Measurements from ENCODE around the gene SEH1L.
A peak's percentile ranks its signal among the peaks of the same experiment; 100 is the strongest.
"Not testable (repeated sequence)": the region's sequence is repeated elsewhere in the genome, so short reads cannot be mapped to it uniquely, and the experiment has no call there.

SEH1L gene

DNA sequence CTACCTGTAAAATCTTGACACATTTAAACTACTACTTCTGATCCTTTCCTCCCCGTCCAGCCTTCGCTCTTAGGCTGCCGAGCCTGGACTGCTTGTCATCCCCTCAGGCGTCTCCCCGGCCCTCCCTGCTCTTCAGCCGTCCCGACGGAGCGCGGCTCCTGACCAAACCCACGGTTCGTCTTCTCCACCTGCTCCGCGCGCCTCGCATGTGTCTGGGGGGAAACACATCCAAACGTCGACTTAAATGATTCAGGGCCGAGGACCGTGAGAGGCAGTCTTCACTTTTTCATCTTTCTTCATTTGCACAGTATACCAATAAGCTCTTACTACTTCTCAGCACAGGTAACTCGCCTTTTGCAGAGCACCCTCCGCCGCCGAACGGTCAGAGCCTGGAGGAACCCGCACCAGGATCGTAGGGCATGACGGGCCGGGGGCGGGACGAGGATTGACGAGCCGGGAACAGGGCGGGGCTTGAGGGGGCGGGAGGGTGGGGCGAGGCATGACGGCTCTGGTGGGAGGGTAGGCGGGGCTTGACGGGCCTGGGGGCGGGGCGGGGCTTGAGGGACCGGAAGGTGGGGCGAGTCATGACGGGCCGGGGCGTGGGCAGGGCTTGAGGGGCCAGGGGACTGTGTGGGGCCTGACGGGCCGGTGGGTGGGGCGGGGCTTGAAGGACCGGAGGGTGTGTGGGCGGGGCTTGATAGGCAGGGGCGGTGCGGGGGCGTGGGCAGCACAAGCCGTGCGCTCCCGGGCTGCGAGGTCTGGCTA lies at the start of gene SEH1L:
Gene SEH1L (plus strand): TSS at position 727 of the 765 bp plus-strand sequence. CDS start 111 bp downstream, outside the sequence.
- peak within 1 kb of the TSS; percentile 81 for H3K4me3 ChIP-seq (ENCODE audit: low read depth, low read length)
- no peak for TF ChIP-seq CTCF (IDR thresholded peaks at IDR 0.05; ENCODE audit: low read depth, low read length)
- peak; percentile 99 for DNase-seq (ENCODE audit: low read depth, low spot score)
- in situ Hi-C loops (cut with HindIII; ENCODE audit: low sequenced_read_pairs): no loop called here

- H3K4me3 ChIP-seq (ENCODE audit: low read depth, low read length); DNase-seq (ENCODE audit: low read depth, low spot score); in situ Hi-C loops (cut with HindIII; ENCODE audit: low sequenced_read_pairs): not testable (repeated sequence)
Observed at GRCh38 chr18:12901208-12901607, 46.6 kb upstream of the SEH1L start.

DNA sequence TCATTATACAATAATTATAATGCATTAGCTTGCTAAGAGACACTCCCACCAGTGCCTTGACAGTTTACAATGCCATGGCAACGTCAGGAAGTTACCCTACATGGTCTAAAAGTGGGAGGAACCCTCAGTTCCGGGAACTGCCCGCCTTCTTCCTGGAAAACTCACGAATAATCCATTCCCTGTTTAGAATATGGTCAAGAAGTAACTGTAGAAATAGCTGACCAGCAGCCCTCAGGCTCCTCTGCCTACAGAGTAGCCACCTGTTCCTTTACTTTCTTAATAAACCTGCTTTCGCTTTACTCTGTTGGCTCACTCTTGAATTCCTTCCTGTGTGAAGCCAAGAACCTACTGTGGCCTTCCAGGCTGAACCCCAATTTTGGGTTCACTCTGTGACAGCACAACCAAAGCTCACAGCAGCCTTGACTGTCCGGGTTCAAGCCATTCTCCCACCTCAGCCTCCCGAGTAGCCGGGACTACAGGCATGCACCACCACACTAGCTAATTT lies 43.7 kb upstream of the SEH1L start:
- TF ChIP-seq CTCF (IDR thresholded peaks at IDR 0.05; ENCODE audit: low read depth, low read length): no peak
- in situ Hi-C loops (cut with HindIII; ENCODE audit: low sequenced_read_pairs): no loop called here
- no peak overlapping the region for H3K4me3 ChIP-seq (ENCODE audit: low read depth, low read length)
- DNase-seq (ENCODE audit: low read depth, low spot score): no peak

DNA sequence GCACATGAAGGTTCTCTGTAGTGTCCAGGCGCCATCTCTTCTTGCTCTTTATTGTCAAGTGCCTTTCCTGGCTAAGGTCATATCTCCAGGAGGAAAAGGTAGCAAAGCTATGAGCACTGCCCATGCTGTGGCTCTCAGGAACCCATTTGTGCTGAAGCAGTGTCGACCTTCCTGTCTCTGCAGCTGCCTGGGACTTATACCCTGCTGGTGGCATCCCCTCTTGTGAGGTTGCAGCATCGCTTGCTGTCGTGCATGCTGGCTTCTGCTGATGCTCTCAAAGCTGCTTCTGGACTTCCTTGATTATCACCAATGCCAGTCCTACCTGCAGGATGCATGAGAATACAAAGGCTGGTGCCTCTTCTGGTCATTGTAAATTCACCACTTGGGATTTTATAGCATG lies 41.7 kb upstream of the SEH1L start:
- DNase-seq (ENCODE audit: low read depth, low spot score): no peak
- TF ChIP-seq CTCF (IDR thresholded peaks at IDR 0.05; ENCODE audit: low read depth, low read length): no peak
- in situ Hi-C loops (cut with HindIII; ENCODE audit: low sequenced_read_pairs): no loop called here
- no peak overlapping the region for H3K4me3 ChIP-seq (ENCODE audit: low read depth, low read length)

- no peak overlapping the region for H3K4me3 ChIP-seq (ENCODE audit: low read depth, low read length)
- no peak for DNase-seq (ENCODE audit: low read depth, low spot score)
- in situ Hi-C loops (cut with HindIII; ENCODE audit: low sequenced_read_pairs): no loop called here
- no peak for TF ChIP-seq CTCF (IDR thresholded peaks at IDR 0.05; ENCODE audit: low read depth, low read length)
Observed at GRCh38 chr18:12906773-12907172, 41.0 kb upstream of the SEH1L start.

- no peak for TF ChIP-seq CTCF (IDR thresholded peaks at IDR 0.05; ENCODE audit: low read depth, low read length)
- peak; percentile 80 for DNase-seq (ENCODE audit: low read depth, low spot score)
- no peak overlapping the region for H3K4me3 ChIP-seq (ENCODE audit: low read depth, low read length)
- in situ Hi-C loops (cut with HindIII; ENCODE audit: low sequenced_read_pairs): no loop called here
Observed at GRCh38 chr18:12907258-12907925, 40.4 kb upstream of the SEH1L start.

DNA sequence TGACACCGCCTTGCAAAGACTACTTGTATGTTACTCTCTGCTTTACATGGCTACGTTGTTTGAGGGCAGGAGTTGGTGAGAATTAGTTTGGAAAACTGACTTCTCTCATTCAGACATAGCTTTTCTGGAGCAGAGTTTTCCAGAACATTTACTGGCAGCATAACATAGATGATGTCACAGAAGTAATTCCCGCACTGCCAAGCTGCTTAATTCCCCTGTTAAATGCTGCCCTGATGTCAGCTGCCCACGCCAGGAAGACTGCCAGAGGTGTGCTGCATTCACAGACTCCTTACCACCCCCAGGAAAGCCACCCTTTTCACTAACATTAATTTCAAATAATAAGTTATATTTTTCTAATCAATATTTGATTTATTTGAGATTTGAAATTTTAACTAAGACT lies 39.1 kb upstream of the SEH1L start:
- no peak overlapping the region for H3K4me3 ChIP-seq (ENCODE audit: low read depth, low read length)
- in situ Hi-C loops (cut with HindIII; ENCODE audit: low sequenced_read_pairs): no loop called here
- TF ChIP-seq CTCF (IDR thresholded peaks at IDR 0.05; ENCODE audit: low read depth, low read length): no peak
- no peak for DNase-seq (ENCODE audit: low read depth, low spot score)

Measured in astrocyte of the spinal cord (primary cell).